Cardiac ventricle fibroblast (primary cell): ENCODE results near the gene JMJD4. TPM values are rescaled to one million over a fixed set of nuclear protein-coding genes. Genes with fewer than 3 reads are reported as not detected.

Experiments
- total RNA-seq: library from RNA; depleted of rRNA; stranded (reverse); fragments of >200 nt; gene quantifications from 2 replicates; pipeline ENCODE4 v1.2.3, GENCODE V29; 2015

The JMJD4 gene
- total RNA-seq = 13.5 and 17.3 TPM in 2 replicates

GRCh38 chr1:227734856-227735538 is at the start of gene JMJD4, which contains the start of gene SNAP47:
Gene JMJD4 (minus strand): TSS chr1:227735302. CDS start chr1:227735273, 29 bp downstream.
Gene SNAP47 (plus strand): TSS chr1:227735435. CDS start chr1:227747737, 12,302 bp downstream.

Other genes starting within 250 kb of the JMJD4 start
- 1.9 and 5.5 TPM in 2 replicates for gene ZNF678, start 171.7 kb downstream of the JMJD4 start, total RNA-seq
- gene SNAP47, start 133 bp upstream of the JMJD4 start, total RNA-seq = 22.7 and 28.9 TPM in 2 replicates
- not detected in 2 replicates for gene PRSS38, start 80.4 kb upstream of the JMJD4 start, total RNA-seq
- 0.12 TPM in 1 of 2 replicates, not detected in the other for gene WNT9A, start 212.6 kb upstream of the JMJD4 start, total RNA-seq